Left cardiac atrium (tissue), 4 donors: ENCODE results near the gene FYCO1. TPM values are rescaled to one million over a fixed set of nuclear protein-coding genes. Genes with fewer than 3 reads are reported as not detected.

ENCODE experiments used
- ATAC-seq, 2 donors: fragments of 200-7000 bp; cut with Tn5 transposase; one replicate each; pipeline ENCODE4 v1.9.1; 2020; ENCODE audit warnings: mild to moderate bottlenecking in 2 of 2, moderate library complexity in 2 of 2
- DNase-seq: peaks from one replicate; pipeline ENCODE4 v3.0.0-alpha.2; 2020
- intact Hi-C, 2 donors: fragments of 100-400 bp; cut with DNase I; formaldehyde crosslinking; loops; one replicate each; pipeline versions ENCODE4 v1.14.1 to v1.15.1; 2022 to 2023
- total RNA-seq, 2 donors: library from RNA; stranded (reverse); fragmentation: NEBNext Ultra II Directional; extraction: Animal tissue kit (Norgen Biotek cat#: 25700); gene quantifications; one replicate each; pipeline ENCODE4 v1.2.1, GENCODE V29; 2021
- donor health status: DM: no; HTN: yes; CAD: no.
- donor health status: DM: no; HTN: yes; CAD: no; lungs with severe emphysema.
- donor health status: DM: yes; HTN: yes; CAD: no.
- donor health status: Dilated cardiomyopathy.

FYCO1 gene
- total RNA-seq, 2 donors from 2014 or later, result 64.4 to 91.9 TPM

GRCh38 chr3:45884368-45885201, 111.0 kb downstream of the FYCO1 start:
- intact Hi-C loops, result no loop called here
- DNase-seq, result no peak

GRCh38 chr3:45881078-45882022, 114.3 kb downstream of the FYCO1 start:
- ATAC-seq (peak; percentile 87 to 95), DNase-seq (peak; percentile 23)
- intact Hi-C loops, result no loop called here

More at GRCh38 chr3:45884368-45885201, 111.0 kb downstream of the FYCO1 start:
- ATAC-seq, result peak in 1 of 2 donors; percentile 17

- intact Hi-C loops, result no loop called here
- DNase-seq, result no peak
- peak in 1 of 2 donors; percentile 40 for ATAC-seq
Measured at GRCh38 chr3:45880725-45881077, 114.9 kb downstream of the FYCO1 start.

- no peak for ATAC-seq
- intact Hi-C loops, result no loop called here
- no peak for DNase-seq
Measured at GRCh38 chr3:45878124-45878523, 117.5 kb downstream of the FYCO1 start.

GRCh38 chr3:45874677-45875346, 120.8 kb downstream of the FYCO1 start:
- no peak for ATAC-seq
- intact Hi-C loops, result no loop called here
- DNase-seq, result no peak

GRCh38 chr3:45873638-45874037, 122.0 kb downstream of the FYCO1 start:
- intact Hi-C loops, result no loop called here
- ATAC-seq, result no peak
- DNase-seq, result no peak

- ATAC-seq (no peak), DNase-seq (no peak)
- intact Hi-C loops, result no loop called here
Measured at GRCh38 chr3:45873036-45873435, 122.6 kb downstream of the FYCO1 start.

- DNase-seq, result no peak
- intact Hi-C loops, result no loop called here
- ATAC-seq, result no peak
Measured at GRCh38 chr3:45872569-45872968, 123.1 kb downstream of the FYCO1 start.

GRCh38 chr3:45871780-45872179, 123.8 kb downstream of the FYCO1 start:
- intact Hi-C loops, result no loop called here
- DNase-seq (no peak), ATAC-seq (no peak)

- ATAC-seq (peak in 1 of 2 donors; percentile 34), DNase-seq (no peak)
- intact Hi-C loops, result no loop called here
Measured at GRCh38 chr3:45870099-45870498, 125.5 kb downstream of the FYCO1 start.

- intact Hi-C loops, result no loop called here
- ATAC-seq (no peak), DNase-seq (no peak)
Measured at GRCh38 chr3:45869638-45870037, 126.0 kb downstream of the FYCO1 start.

- intact Hi-C loops, result no loop called here
- ATAC-seq, result no peak
- no peak for DNase-seq
Measured at GRCh38 chr3:45868650-45869049, 127.0 kb downstream of the FYCO1 start.

- intact Hi-C loops, result no loop called here
- DNase-seq (no peak), ATAC-seq (no peak)
Measured at GRCh38 chr3:45868213-45868612, 127.4 kb downstream of the FYCO1 start.

Other genes with a start within 250 kb of the FYCO1 start
- gene SLC6A20, start 199.3 kb downstream of the FYCO1 start, total RNA-seq, result under 1 TPM in 1 of 2 donors, not detected in 1; 0.18 TPM
- 1 to 10 TPM; 8.6 to 9.1 TPM for gene LZTFL1, start 153.7 kb downstream of the FYCO1 start, total RNA-seq
- gene CCR9, start 109.3 kb downstream of the FYCO1 start, total RNA-seq, result not detected
- gene CXCR6, start 52.4 kb downstream of the FYCO1 start, total RNA-seq, result 1 to 10 TPM in 1 of 2 donors, under 1 TPM in 1; 0.39 to 2.6 TPM
- gene XCR1, start 31.7 kb upstream of the FYCO1 start, total RNA-seq, result under 1 TPM; 0.08 to 0.09 TPM
- gene CCR1, start 212.5 kb upstream of the FYCO1 start, total RNA-seq, result 10 to 100 TPM in 1 of 2 donors, 1 to 10 TPM in 1; 9.2 to 11.0 TPM
- not detected for gene CCR3, start 246.6 kb upstream of the FYCO1 start, total RNA-seq